SKM-1 (cell line): ENCODE measurements around the gene DAAM2.

Experiments used
- DNase-seq: peaks from one replicate; lab custom pipeline; 2025; ENCODE audit not compliant: unreplicated experiment; lab: John Stamatoyannopoulos, UW

The DAAM2 gene

GRCh38 chr6:39791850-39792539, at the start of gene DAAM2:
TSS of gene DAAM2 (plus strand) at chr6:39792376. CDS start at chr6:39856303, 63,927 bp downstream.
- DNase-seq = no peak

GRCh38 chr6:39746795-39747194, 45.4 kb upstream of the DAAM2 start:
- no peak for DNase-seq

GRCh38 chr6:39752835-39753724, 39.1 kb upstream of the DAAM2 start:
- DNase-seq = no peak

- no peak for DNase-seq
These were observed 38.5 kb upstream of the DAAM2 start for GRCh38 chr6:39753725-39754045.

- DNase-seq = no peak
These were observed 37.6 kb upstream of the DAAM2 start for GRCh38 chr6:39754514-39755115.

- no peak for DNase-seq
These were observed 36.9 kb upstream of the DAAM2 start for GRCh38 chr6:39755231-39755630.

GRCh38 chr6:39756582-39756981, 35.6 kb upstream of the DAAM2 start:
- no peak for DNase-seq

- no peak for DNase-seq
These were observed 33.1 kb upstream of the DAAM2 start for GRCh38 chr6:39758905-39759605.

- no peak for DNase-seq
These were observed 31.8 kb upstream of the DAAM2 start for GRCh38 chr6:39760226-39760952.

GRCh38 chr6:39765508-39766065, 26.6 kb upstream of the DAAM2 start:
- no peak for DNase-seq

GRCh38 chr6:39769012-39769411, 23.2 kb upstream of the DAAM2 start:
- DNase-seq = no peak

- DNase-seq = no peak
These were observed 21.7 kb upstream of the DAAM2 start for GRCh38 chr6:39770446-39770845.

- no peak for DNase-seq
These were observed 19.5 kb upstream of the DAAM2 start for GRCh38 chr6:39772559-39773273.

GRCh38 chr6:39773782-39774181, 18.4 kb upstream of the DAAM2 start:
- DNase-seq = no peak

- no peak for DNase-seq
These were observed 15.6 kb upstream of the DAAM2 start for GRCh38 chr6:39776581-39776980.

- DNase-seq = no peak
These were observed 15.0 kb upstream of the DAAM2 start for GRCh38 chr6:39777218-39777617.

GRCh38 chr6:39777661-39778060, 14.5 kb upstream of the DAAM2 start:
- no peak for DNase-seq

GRCh38 chr6:39778581-39779255, 13.5 kb upstream of the DAAM2 start:
- no peak for DNase-seq

GRCh38 chr6:39785281-39785680, 6.9 kb upstream of the DAAM2 start:
- DNase-seq = no peak
